WTC11 (cell line): Measurements from ENCODE around the gene USH2A. TPM values are rescaled to one million over a fixed set of nuclear protein-coding genes. Genes with fewer than 3 reads are reported as not detected.

Experiments
- ATAC-seq: fragments of 200-7000 bp; cut with Tn5 transposase; 2 replicates; pipeline ENCODE4 v1.10.0; 2021; ENCODE audit warnings: mild to moderate bottlenecking, moderate library complexity
- CTCF ChIA-PET: fragments of 300-600 bp; sonication (Branson Sonifier 250); formaldehyde crosslinking; loops from one replicate; lab custom pipeline; 2021; ENCODE audit warnings: antibody characterized with exemption; lab: Charles Lee
- POLR2A ChIA-PET: fragments of 350-600 bp; sonication (Branson Sonifier 250); formaldehyde crosslinking; loops from one replicate; lab custom pipeline; 2021; ENCODE audit warnings: antibody characterized with exemption; lab: Charles Lee
- DNase-seq: peaks from one replicate; pipeline ENCODE4 v3.0.0; 2021; ENCODE audit warnings: low spot score
- H3K27ac Mint-ChIP-seq: 2 replicates; pipeline ENCODE4 v1.8.0; 2021; ENCODE audit warnings: mixed read lengths
- H3K27me3 Mint-ChIP-seq: 2 replicates; pipeline ENCODE4 v1.8.0; 2021; ENCODE audit warnings: low read depth, mild to moderate bottlenecking, moderate library complexity, mixed read lengths
- H3K36me3 Mint-ChIP-seq: 2 replicates; pipeline ENCODE4 v1.8.0; 2021; ENCODE audit warnings: mixed read lengths
- H3K4me1 Mint-ChIP-seq: 2 replicates; pipeline ENCODE4 v1.8.0; 2022; ENCODE audit warnings: mixed read lengths
- H3K4me3 Mint-ChIP-seq: 2 replicates; pipeline ENCODE4 v1.8.0; 2021; ENCODE audit warnings: mild to moderate bottlenecking, moderate library complexity, mixed read lengths
- H3K9me3 Mint-ChIP-seq: 2 replicates; pipeline ENCODE4 v1.8.0; 2021; ENCODE audit warnings: mixed read lengths
- CREM ChIP-seq: sonication (generic); formaldehyde crosslinking; IDR thresholded peaks from 2 replicates; pipeline ENCODE4 v1.8.1; 2022; ENCODE audit warnings: mild to moderate bottlenecking, missing genetic modification reagents, moderate library complexity
- EMX1 ChIP-seq: fragments of 250-450 bp; sonication (Bioruptor Pico); IDR thresholded peaks from 2 replicates; pipeline ENCODE4 v1.8.0; 2021; ENCODE audit warnings: mild to moderate bottlenecking
- ETV6 ChIP-seq: sonication (generic); formaldehyde crosslinking; IDR thresholded peaks from 2 replicates; pipeline ENCODE4 v1.8.1; 2022; ENCODE audit warnings: mild to moderate bottlenecking, missing genetic modification reagents
- HMGXB4 ChIP-seq: sonication (generic); formaldehyde crosslinking; IDR thresholded peaks from 2 replicates; pipeline ENCODE4 v1.8.1; 2023; ENCODE audit warnings: mild to moderate bottlenecking, moderate library complexity, missing genetic modification reagents
- NR1H2 ChIP-seq: sonication (generic); formaldehyde crosslinking; IDR thresholded peaks from 2 replicates; pipeline ENCODE4 v1.9.0; 2021; ENCODE audit warnings: mild to moderate bottlenecking, moderate library complexity, missing genetic modification reagents
- TCF7 ChIP-seq: sonication (generic); formaldehyde crosslinking; IDR thresholded peaks from 2 replicates; pipeline ENCODE4 v1.8.0; 2022; ENCODE audit warnings: mild to moderate bottlenecking, low read depth, missing genetic modification reagents, moderate library complexity
- ZNF138 ChIP-seq: sonication (generic); formaldehyde crosslinking; conservative IDR thresholded peaks from 2 replicates; pipeline ENCODE4 v1.8.1; 2022; ENCODE audit warnings: mild to moderate bottlenecking, moderate library complexity, missing genetic modification reagents
- ZNF232 ChIP-seq: sonication (generic); formaldehyde crosslinking; IDR thresholded peaks from 2 replicates; pipeline ENCODE4 v1.8.0; 2022; ENCODE audit warnings: mild to moderate bottlenecking, missing genetic modification reagents
- ZNF263 ChIP-seq: sonication (generic); formaldehyde crosslinking; IDR thresholded peaks from 2 replicates; pipeline ENCODE4 v1.8.1; 2022; ENCODE audit warnings: low read depth, mild to moderate bottlenecking, moderate library complexity, missing genetic modification reagents
- ZNF317 ChIP-seq: sonication (generic); formaldehyde crosslinking; IDR thresholded peaks from 2 replicates; pipeline ENCODE4 v1.8.1; 2023; ENCODE audit warnings: low read depth, mild to moderate bottlenecking, moderate library complexity, missing genetic modification reagents, borderline replicate concordance
- total RNA-seq: library from RNA; stranded (reverse); gene quantifications from 3 replicates; pipeline ENCODE4 v1.2.3, GENCODE V29; 2021
- TF ChIP-seq, protein P1 (sequence below): sonication (generic); formaldehyde crosslinking; IDR thresholded peaks from 2 replicates; pipeline ENCODE4 v1.8.0; 2022; ENCODE audit warnings: mild to moderate bottlenecking, missing genetic modification reagents
- TF ChIP-seq, protein P2 (sequence below): fragments of 250-450 bp; sonication (Bioruptor Pico); IDR thresholded peaks from 2 replicates; pipeline ENCODE4 v1.9.0; 2021; ENCODE audit warnings: moderate library complexity, mild to moderate bottlenecking, inconsistent platforms, borderline replicate concordance
- TF ChIP-seq, protein P3 (sequence below): sonication (generic); formaldehyde crosslinking; IDR thresholded peaks from 2 replicates; pipeline ENCODE4 v1.8.1; 2023; ENCODE audit warnings: mild to moderate bottlenecking, missing genetic modification reagents, moderate library complexity

The USH2A gene
- total RNA-seq, 1 experiment from 2014 or later: 0.37 TPM

- CTCF ChIA-PET: no interaction called here
- peaks cover 82% of the 10 kb centered on the region for H3K36me3 Mint-ChIP-seq
These were observed 841.4 kb downstream of the USH2A start for GRCh38 chr1:215581896-215582295.

More at GRCh38 chr1:215581896-215582295, 841.4 kb downstream of the USH2A start:
- Mint-ChIP-seq H3K4me3 (no peak overlapping the region), H3K27ac (no peak overlapping the region), H3K9me3 (peaks cover 24% of the 10 kb centered on the region), H3K27me3 (no peaks in the 10 kb centered on the region), H3K4me1 (peaks cover 7% of the 10 kb centered on the region)
- TF ChIP-seq ZNF232 (CRISPR knock-in tag) (no peak), ZNF317 (CRISPR knock-in tag) (no peak), TCF7 (CRISPR knock-in tag) (no peak), CREM (CRISPR knock-in tag) (no peak), ZNF138 (CRISPR knock-in tag) (no peak), ZNF263 (CRISPR knock-in tag) (no peak), ETV6 (CRISPR knock-in tag) (no peak), NR1H2 (CRISPR knock-in tag) (no peak), HMGXB4 (CRISPR knock-in tag) (no peak), EMX1 (no peak)
- TF ChIP-seq, protein P1, sequence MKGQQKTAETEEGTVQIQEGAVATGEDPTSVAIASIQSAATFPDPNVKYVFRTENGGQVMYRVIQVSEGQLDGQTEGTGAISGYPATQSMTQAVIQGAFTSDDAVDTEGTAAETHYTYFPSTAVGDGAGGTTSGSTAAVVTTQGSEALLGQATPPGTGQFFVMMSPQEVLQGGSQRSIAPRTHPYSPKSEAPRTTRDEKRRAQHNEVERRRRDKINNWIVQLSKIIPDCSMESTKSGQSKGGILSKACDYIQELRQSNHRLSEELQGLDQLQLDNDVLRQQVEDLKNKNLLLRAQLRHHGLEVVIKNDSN: no peak
- TF ChIP-seq, protein P2, sequence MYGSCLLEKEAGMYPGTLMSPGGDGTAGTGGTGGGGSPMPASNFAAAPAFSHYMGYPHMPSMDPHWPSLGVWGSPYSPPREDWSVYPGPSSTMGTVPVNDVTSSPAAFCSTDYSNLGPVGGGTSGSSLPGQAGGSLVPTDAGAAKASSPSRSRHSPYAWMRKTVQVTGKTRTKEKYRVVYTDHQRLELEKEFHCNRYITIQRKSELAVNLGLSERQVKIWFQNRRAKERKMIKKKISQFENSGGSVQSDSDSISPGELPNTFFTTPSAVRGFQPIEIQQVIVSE: no peak
- TF ChIP-seq, protein P3, sequence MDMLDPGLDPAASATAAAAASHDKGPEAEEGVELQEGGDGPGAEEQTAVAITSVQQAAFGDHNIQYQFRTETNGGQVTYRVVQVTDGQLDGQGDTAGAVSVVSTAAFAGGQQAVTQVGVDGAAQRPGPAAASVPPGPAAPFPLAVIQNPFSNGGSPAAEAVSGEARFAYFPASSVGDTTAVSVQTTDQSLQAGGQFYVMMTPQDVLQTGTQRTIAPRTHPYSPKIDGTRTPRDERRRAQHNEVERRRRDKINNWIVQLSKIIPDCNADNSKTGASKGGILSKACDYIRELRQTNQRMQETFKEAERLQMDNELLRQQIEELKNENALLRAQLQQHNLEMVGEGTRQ (CRISPR knock-in tag): no peak
- POLR2A ChIA-PET: no interaction called here
- ATAC-seq: no peak
- DNase-seq: no peak
